Inferior parietal cortex (tissue), 1 donor: ENCODE results near the gene SNX25.
"Not testable (repeated sequence)": the region's sequence is repeated elsewhere in the genome, so short reads cannot be mapped to it uniquely, and the experiment has no call there.

Experiments
- DNase-seq: peaks from one replicate; pipeline ENCODE4 v3.0.0-alpha.2; 2016; ENCODE audit errors: extremely low spot score

Gene SNX25

GRCh38 chr4:185229021-185229818 is 19.8 kb downstream of the SNX25 start:
- DNase-seq: no peak

- DNase-seq: no peak
Measured at GRCh38 chr4:185232370-185232769, 23.0 kb downstream of the SNX25 start.

GRCh38 chr4:185235119-185235842 is 25.9 kb downstream of the SNX25 start:
- no peak for DNase-seq

- DNase-seq: no peak
Measured at GRCh38 chr4:185235843-185236503, 26.6 kb downstream of the SNX25 start.

- DNase-seq: no peak
Measured at GRCh38 chr4:185237175-185237574, 27.8 kb downstream of the SNX25 start.

- no peak for DNase-seq
Measured at GRCh38 chr4:185238215-185238681, 28.9 kb downstream of the SNX25 start.

GRCh38 chr4:185238750-185239149 is 29.4 kb downstream of the SNX25 start:
- no peak for DNase-seq

- not testable (repeated sequence) for DNase-seq
Measured at GRCh38 chr4:185240486-185240885, 31.1 kb downstream of the SNX25 start.

- DNase-seq: no peak
Measured at GRCh38 chr4:185242749-185243533, 33.5 kb downstream of the SNX25 start.

GRCh38 chr4:185243879-185244278 is 34.5 kb downstream of the SNX25 start:
- DNase-seq: no peak

GRCh38 chr4:185244763-185245162 is 35.4 kb downstream of the SNX25 start:
- DNase-seq: no peak

- no peak for DNase-seq
Measured at GRCh38 chr4:185246453-185246852, 37.1 kb downstream of the SNX25 start.

- DNase-seq: no peak
Measured at GRCh38 chr4:185247151-185247550, 37.8 kb downstream of the SNX25 start.

GRCh38 chr4:185248393-185249039 is 39.1 kb downstream of the SNX25 start:
- DNase-seq: no peak

- no peak for DNase-seq
Measured at GRCh38 chr4:185249105-185249504, 39.7 kb downstream of the SNX25 start.

- no peak for DNase-seq
Measured at GRCh38 chr4:185254434-185254833, 45.0 kb downstream of the SNX25 start.

GRCh38 chr4:185255868-185256267 is 46.5 kb downstream of the SNX25 start:
- DNase-seq: no peak

- DNase-seq: no peak
Measured at GRCh38 chr4:185256446-185256845, 47.0 kb downstream of the SNX25 start.

GRCh38 chr4:185257086-185257485 is 47.7 kb downstream of the SNX25 start:
- DNase-seq: no peak

GRCh38 chr4:185257694-185258093 is 48.3 kb downstream of the SNX25 start:
- DNase-seq: no peak

- DNase-seq: peak; percentile 40
Measured at GRCh38 chr4:185258741-185259140, 49.3 kb downstream of the SNX25 start.
